Gastroesophageal sphincter (tissue), 4 donors: ENCODE measurements around the gene MSN. TPM values are rescaled to one million over a fixed set of nuclear protein-coding genes. Genes with fewer than 3 reads are reported as not detected.
"Not testable (repeated sequence)": the region's sequence is repeated elsewhere in the genome, so short reads cannot be mapped to it uniquely, and the experiment has no call there.

Source experiments
- ATAC-seq: fragments of 150-250 bp; one replicate; pipeline ENCODE4 v1.9.1; 2016; ENCODE audit warnings: mild to moderate bottlenecking, moderate library complexity
- H3K27ac ChIP-seq, 4 donors: fragments of 200-600 bp; sonication (generic) in 3 of 4; 1 replicate in 3 of 4; 2 replicates in 1 of 4; pipeline ENCODE4 v1.5.1; 2016 to 2019
- H3K27me3 ChIP-seq: fragments of 200-600 bp; sonication (generic); one replicate; pipeline ENCODE4 v1.5.1; 2019
- H3K36me3 ChIP-seq, 2 donors: fragments of 200-600 bp; sonication (generic); one replicate each; pipeline ENCODE4 v1.5.1; 2019; ENCODE audit warnings: control low read depth in 1 of 2
- H3K4me1 ChIP-seq, 3 donors: fragments of 200-600 bp; sonication (generic); 1 replicate in 2 of 3; 2 replicates in 1 of 3; pipeline ENCODE4 v1.5.1; 2016 to 2019; ENCODE audit warnings: control low read depth in 2 of 3
- H3K4me3 ChIP-seq, 2 donors: fragments of 200-600 bp; sonication (generic); one replicate each; pipeline ENCODE4 v1.5.1; 2019; ENCODE audit warnings: mild to moderate bottlenecking in 1 of 2, moderate library complexity in 1 of 2
- H3K9me3 ChIP-seq, 3 donors: fragments of 200-600 bp; sonication (generic); one replicate each; pipeline ENCODE4 v1.5.1; 2017 to 2019; ENCODE audit warnings: control low read depth in 2 of 3
- EP300 ChIP-seq: sonication (generic); formaldehyde crosslinking; IDR thresholded peaks from one replicate; pipeline ENCODE4 v1.6.1; 2017; ENCODE audit warnings: antibody characterized with exemption, mild to moderate bottlenecking
- POLR2A ChIP-seq, 2 donors: fragments of 450-650 bp; IDR thresholded peaks; one replicate each; pipeline ENCODE4 v1.6.1; 2017; ENCODE audit warnings: antibody characterized with exemption in 2 of 2, mild to moderate bottlenecking in 2 of 2, moderate library complexity in 1 of 2
- POLR2AphosphoS5 ChIP-seq: sonication (generic); formaldehyde crosslinking; IDR thresholded peaks from one replicate; pipeline ENCODE4 v1.6.1; 2017; ENCODE audit warnings: antibody characterized with exemption
- WGBS, 2 donors: methylation state at CpG; one replicate each; pipeline ENCODE4 v1.1.5; 2018; ENCODE audit warnings: low coverage in 1 of 2; 5-methylcytosine and 5-hydroxymethylcytosine counted together
- total RNA-seq, 4 donors: library from RNA; depleted of rRNA; stranded (reverse); fragments of >200 nt; gene quantifications; one replicate each; pipeline ENCODE4 v1.1.0, GENCODE V29; 2016
- TF ChIP-seq, protein P1 (sequence below), 4 experiments: fragments of 200-600 bp in 2 of 4; fragments of 450-650 bp in 2 of 4; sonication (generic) in 1 of 4; IDR thresholded peaks; one replicate each; pipeline ENCODE4 v1.5.1; 2017 to 2019; ENCODE audit warnings: antibody characterized with exemption in 4 of 4, mild to moderate bottlenecking in 2 of 4, moderate library complexity in 2 of 4

The MSN gene
- total RNA-seq, 4 donors from 2014 or later: 191 to 355 (median 269) TPM

DNA sequence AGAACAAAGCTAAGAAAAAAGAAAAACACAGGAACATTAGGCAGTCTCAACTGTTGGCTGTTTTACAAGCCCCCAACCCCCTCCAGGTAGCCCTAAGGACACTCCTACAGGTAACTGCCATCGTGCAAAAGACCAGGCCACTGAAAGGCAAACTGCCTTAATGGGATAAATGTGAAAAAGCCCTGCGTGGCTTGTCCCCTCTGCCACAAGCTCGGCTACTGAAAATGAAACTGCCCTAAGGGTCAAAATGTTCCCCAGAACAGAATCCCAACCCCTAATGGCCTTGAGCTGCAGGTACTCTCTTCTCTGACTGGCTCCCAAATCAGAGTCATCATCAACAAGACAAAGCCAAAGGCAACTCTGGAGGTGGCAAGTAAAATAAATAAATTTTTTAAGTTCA lies 84.8 kb downstream of the MSN start:
- WGBS, 2 donors: 83% methylated on average over 1 of the region's 3 CpGs; no CpG with 5 or more reads in 1 of the 2 donors
- no peak overlapping the region for H3K27ac ChIP-seq
- H3K27me3 ChIP-seq: no peaks in the 10 kb centered on the region
- no peaks in the 10 kb centered on the region for H3K36me3 ChIP-seq
- TF ChIP-seq POLR2A (IDR thresholded peaks at IDR 0.05) (no peak), EP300 (no peak)
- TF ChIP-seq, protein P1, sequence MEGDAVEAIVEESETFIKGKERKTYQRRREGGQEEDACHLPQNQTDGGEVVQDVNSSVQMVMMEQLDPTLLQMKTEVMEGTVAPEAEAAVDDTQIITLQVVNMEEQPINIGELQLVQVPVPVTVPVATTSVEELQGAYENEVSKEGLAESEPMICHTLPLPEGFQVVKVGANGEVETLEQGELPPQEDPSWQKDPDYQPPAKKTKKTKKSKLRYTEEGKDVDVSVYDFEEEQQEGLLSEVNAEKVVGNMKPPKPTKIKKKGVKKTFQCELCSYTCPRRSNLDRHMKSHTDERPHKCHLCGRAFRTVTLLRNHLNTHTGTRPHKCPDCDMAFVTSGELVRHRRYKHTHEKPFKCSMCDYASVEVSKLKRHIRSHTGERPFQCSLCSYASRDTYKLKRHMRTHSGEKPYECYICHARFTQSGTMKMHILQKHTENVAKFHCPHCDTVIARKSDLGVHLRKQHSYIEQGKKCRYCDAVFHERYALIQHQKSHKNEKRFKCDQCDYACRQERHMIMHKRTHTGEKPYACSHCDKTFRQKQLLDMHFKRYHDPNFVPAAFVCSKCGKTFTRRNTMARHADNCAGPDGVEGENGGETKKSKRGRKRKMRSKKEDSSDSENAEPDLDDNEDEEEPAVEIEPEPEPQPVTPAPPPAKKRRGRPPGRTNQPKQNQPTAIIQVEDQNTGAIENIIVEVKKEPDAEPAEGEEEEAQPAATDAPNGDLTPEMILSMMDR (IDR thresholded peaks at IDR 0.05): no peak
- H3K9me3 ChIP-seq: no peaks in the 10 kb centered on the region
- no peak overlapping the region for H3K4me3 ChIP-seq
- no peak for ATAC-seq
- H3K4me1 ChIP-seq: no peaks in the 10 kb centered on the region

DNA sequence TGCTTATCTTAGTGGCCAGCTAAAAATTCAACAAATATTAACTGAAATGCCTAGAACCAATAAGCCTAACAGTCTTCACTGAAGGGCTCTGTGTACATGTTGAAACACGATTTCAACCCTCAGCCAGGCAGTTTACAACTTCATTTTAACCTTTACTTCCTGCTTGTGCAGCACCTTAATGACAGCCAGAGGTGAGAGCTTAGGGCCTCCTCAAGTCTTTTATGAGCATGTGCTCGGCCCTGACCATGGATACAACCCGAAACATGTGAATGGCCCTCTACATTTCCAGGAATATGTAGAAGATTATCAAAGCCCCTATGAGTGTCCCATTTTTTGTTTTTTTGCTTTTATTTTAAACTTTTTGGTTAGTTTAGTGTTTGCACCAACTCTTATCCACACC lies 88.3 kb downstream of the MSN start:
- no peak for ATAC-seq
- H3K27ac ChIP-seq: no peak overlapping the region
- no peaks in the 10 kb centered on the region for H3K27me3 ChIP-seq
- WGBS, 2 donors: 57% methylated on average over 3 of the region's 3 CpGs; no CpG with 5 or more reads in 1 of the 2 donors
- no peaks in the 10 kb centered on the region for H3K36me3 ChIP-seq
- no peaks in the 10 kb centered on the region for H3K9me3 ChIP-seq
- H3K4me1 ChIP-seq: no peaks in the 10 kb centered on the region
- TF ChIP-seq, protein P1 (IDR thresholded peaks at IDR 0.05): no peak
- no peak for TF ChIP-seq EP300
- TF ChIP-seq POLR2A (IDR thresholded peaks at IDR 0.05): no peak
- TF ChIP-seq POLR2AphosphoS5: no peak
- no peak overlapping the region for H3K4me3 ChIP-seq

DNA sequence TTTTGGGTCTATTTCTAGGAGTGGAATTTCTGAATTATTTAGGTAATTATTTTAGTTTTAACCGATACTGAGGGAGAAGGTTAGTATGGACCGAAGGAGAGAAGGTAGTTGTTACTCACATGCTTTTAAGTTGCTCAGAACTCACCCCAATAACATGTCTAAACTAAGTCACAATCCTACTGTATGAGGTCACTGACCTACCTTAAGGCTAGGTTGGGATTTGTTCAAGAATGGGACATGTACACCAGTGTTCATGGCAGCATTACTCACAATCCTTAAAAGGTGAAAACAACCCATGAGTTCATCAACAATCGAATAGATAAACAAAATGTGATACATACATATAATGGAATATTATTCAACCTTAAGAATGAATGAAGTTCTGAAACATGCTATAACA lies 90.5 kb downstream of the MSN start:
- ATAC-seq: no peak
- Histone ChIP-seq H3K4me1 (no peaks in the 10 kb centered on the region), H3K9me3 (no peaks in the 10 kb centered on the region), H3K4me3 (no peak overlapping the region), H3K36me3 (no peaks in the 10 kb centered on the region), H3K27ac (no peak overlapping the region), H3K27me3 (no peaks in the 10 kb centered on the region)
- WGBS, 2 donors: 83 to 94% methylated on average over 2 to 3 of the region's 3 CpGs
- TF ChIP-seq EP300 (no peak), POLR2A (IDR thresholded peaks at IDR 0.05) (no peak), POLR2AphosphoS5 (no peak)
- TF ChIP-seq, protein P1 (IDR thresholded peaks at IDR 0.05): no peak

DNA sequence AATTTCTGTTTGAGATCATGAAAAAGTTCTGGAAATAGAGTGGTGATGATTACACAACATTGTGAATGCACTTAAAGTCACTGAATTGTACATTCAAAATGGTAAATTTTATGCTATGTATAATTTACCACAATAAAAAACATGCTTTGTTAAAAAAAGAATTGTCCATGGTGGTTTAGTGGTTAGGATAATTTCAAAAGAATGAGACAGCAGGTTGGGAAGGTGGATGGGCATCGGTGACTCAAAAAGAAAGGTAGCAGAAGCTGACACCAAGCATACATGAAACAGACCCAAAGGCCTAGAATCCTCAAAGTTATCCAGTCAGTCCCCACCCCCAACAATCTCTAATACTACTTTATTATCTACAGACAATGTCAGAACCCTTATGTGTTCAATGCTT lies 91.1 kb downstream of the MSN start:
- ATAC-seq: no peak
- H3K36me3 ChIP-seq: no peaks in the 10 kb centered on the region
- TF ChIP-seq EP300 (no peak), POLR2A (IDR thresholded peaks at IDR 0.05) (no peak), POLR2AphosphoS5 (no peak)
- TF ChIP-seq, protein P1 (IDR thresholded peaks at IDR 0.05): no peak
- H3K9me3 ChIP-seq: no peaks in the 10 kb centered on the region
- WGBS, 2 donors: 60 to 91% methylated on average over 1 of the region's 1 CpG
- H3K27ac ChIP-seq: no peak overlapping the region
- H3K4me1 ChIP-seq: no peaks in the 10 kb centered on the region
- no peak overlapping the region for H3K4me3 ChIP-seq
- no peaks in the 10 kb centered on the region for H3K27me3 ChIP-seq

DNA sequence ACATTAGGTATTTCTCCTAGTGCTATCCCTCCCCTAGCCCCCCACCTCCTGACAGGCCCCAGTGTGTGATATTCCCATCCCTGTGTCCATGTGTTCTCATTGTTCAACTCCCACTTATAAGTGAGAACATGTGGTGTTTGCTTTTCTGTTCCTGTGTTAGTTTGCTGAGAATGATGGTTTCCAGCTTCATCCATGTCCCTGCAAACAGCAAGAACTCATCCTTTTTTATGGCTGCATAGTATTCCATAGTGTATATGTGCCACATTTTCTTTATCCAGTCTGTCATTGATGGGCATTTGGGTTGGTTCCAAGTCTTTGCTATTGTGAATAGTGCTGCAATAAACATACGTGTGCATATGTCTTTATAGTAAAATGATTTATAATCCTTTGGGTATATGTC lies 92.1 kb downstream of the MSN start:
- not testable (repeated sequence) for ATAC-seq, H3K27ac ChIP-seq, H3K9me3 ChIP-seq, H3K36me3 ChIP-seq, H3K4me1 ChIP-seq, H3K27me3 ChIP-seq, H3K4me3 ChIP-seq
- no CpG with 5 or more reads among the region's 1 CpG for WGBS, 2 donors
